GM19455 (cell line): ENCODE measurements around the gene USP48.
"Not testable (repeated sequence)": the region's sequence is repeated elsewhere in the genome, so short reads cannot be mapped to it uniquely, and the experiment has no call there.

Experiments
- ATAC-seq: cut with Tn5 transposase; IDR thresholded peaks from one replicate; pipeline ENCODE4 v1.9.1; 2021; ENCODE audit not compliant: unreplicated experiment

USP48 gene

DNA sequence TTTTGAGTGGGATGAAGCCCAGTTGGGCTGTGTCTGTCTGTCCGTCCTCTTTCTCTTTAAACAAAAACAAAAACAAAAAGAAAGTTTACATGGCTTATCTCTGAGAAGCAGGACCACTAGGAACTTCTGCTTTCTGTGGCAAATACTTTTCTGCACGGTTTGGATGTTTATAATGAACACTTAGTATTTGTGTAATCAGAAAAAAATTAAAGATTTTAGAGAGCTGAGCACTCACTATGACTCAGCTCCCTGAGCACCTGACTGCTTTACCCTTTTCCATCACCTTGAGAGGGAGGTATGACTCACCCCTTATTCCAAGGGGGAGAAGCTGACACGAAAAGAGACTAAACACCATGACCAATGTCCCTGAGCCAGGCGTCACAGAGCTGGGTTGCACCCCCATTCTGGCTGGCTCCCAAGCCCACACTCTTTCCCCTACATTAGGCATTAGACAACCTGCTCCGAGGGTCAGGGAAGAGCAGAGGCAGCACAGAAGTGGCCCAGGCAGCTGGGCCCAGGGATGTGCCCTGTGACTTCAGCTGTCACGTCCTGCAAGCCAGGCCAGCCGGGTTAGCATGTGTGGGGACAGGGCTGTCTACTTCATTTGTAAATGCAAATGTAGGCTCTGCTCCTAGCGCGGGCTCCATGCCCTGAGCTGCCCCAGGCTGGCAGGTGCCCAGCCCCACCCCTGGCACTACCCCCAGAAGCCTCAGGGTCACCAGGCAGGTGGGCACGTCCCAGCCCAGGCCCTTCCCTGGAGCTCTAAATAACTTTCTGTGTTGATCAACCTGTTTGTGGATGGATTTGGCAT is 144.2 kb downstream of the USP48 start:
- no peak for ATAC-seq

DNA sequence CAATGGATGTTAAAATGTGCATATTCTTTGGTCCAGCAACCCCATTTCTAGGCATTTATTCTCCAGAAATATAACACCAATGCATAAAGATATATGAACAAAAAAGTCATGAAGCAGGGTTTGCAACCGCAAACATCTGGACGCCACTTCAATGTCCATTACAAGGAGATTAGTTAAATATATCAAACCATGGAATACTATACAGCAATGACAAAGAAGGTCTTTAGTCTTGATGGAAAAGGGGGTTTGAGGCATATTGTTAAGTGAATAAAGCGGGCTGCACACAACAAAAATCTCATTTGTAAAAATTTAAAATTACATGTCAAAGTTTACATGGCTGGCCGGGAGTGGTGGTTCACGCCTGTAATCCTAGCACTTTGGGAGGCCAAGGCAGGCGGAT is 145.4 kb downstream of the USP48 start:
- no peak for ATAC-seq

DNA sequence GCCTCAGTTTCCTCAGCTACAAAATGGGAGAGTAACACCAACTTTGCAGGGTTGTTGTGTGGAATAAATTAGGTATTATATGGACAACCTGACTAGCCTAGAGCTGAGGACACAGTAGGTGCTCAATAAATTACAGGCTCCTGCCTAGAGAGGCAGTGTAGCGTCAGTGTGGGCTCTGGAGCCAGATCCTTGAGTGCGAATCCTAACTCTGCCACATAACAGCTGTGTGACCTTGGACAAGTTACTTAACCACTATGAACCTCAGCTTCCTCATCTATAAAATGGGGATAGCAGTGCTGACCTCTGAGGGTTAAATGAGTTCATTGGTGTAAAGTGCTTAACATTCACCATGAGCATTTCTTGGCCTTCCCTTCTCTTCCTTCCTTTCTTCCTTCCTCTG is 146.9 kb downstream of the USP48 start:
- no peak for ATAC-seq

DNA sequence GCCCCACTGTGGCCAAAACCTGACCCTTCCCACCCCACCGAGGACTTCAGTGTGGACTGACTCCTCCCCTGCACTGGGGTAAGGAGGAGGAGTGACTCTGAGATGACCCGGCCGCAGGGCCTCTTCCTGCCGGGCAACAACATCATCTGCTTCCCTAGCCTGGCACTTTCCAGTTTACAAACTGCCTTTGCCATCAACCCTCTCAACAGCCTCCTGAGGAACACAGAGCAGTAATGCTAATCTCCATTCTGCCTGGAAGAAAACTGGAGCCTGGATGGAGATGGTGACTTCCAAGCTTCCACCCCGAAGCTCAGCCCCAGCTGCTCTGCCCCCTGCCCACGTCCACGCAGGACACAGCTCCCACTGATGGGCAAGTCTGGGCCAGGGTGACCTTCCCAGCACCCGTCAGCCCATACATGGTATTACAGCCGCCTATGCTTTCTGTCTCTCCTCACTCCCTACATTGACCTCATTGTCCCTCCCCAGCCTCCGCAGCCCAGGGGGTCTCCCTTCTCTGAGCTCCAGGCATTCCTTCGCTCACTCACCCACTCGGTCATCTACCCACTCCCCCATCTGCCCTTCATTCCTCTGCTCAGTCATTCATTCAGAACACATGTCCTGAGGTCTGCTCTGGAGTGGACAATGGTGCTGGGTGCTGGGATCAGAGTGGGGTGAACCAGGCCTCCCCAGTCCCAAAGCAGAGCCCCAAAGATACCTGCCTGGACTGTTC is 148.0 kb downstream of the USP48 start:
- no peak for ATAC-seq

DNA sequence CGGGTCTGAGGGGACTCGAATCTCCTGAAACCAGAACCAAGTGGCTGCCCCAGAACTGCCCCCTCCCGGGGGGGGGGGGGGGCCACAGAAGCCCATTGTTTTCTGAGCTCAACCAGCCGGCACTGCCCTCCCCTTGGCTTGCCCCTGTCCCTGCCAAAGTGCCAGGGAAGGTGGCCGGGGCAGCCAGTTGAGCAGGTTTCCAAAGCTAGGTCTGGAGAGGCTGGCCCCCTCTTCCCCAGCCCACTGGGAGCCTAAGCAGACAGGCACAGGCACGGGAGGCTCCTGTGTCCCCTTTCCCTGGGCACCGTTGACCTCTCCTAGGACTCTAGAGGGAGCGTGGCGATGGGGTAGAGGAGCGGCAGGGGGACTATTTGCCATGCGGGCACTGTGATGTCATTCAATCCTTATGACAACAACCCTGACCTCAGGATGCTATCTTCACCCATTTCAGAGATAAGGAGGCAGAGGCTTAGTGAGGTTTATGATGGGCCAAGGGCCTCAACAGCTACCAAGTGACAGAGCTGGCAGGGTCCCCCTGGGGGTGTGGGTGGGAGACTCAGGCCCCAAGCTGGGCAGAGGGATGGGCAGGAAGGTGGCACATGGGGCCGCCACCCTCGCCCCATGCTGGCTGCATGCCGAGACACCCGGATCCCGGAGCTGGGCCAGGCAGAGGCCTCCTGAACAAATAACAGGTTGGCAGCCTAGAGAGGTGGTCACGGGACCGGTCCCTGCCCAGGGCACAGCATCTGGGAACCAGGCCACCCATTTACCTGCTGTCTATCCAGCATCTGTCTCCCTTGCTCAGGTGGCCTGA is 148.8 kb downstream of the USP48 start:
- no peak for ATAC-seq

DNA sequence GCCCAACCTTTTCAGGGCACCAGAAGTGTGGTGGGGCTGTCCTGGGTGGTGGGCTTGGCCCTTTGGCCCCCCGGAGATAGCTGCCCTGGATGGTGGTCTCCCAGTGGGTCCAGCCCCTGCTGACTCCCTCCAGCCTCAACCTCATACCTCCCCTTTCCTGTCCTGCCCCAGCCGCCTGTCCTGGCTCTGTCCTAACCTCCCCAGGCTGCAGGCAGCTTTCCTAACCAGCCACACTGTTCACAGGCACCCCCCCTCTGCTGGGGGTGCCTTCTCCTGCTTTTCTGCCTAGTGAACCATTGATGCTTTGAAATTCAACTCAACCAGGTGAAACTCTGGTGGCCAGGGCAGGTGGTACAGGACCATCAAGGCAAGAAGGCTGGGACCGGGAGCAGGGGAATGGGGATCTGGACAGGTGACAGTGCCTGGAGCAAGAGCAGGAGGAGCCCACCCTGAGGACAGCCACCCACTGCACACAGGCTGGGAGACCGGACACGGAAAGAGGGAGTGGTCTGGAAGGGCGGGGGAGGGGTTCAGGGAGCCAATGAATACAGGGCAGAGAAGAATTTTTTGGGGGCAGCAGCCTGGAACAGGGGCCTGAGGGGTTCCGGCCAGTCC is 149.7 kb downstream of the USP48 start:
- ATAC-seq, result no peak

DNA sequence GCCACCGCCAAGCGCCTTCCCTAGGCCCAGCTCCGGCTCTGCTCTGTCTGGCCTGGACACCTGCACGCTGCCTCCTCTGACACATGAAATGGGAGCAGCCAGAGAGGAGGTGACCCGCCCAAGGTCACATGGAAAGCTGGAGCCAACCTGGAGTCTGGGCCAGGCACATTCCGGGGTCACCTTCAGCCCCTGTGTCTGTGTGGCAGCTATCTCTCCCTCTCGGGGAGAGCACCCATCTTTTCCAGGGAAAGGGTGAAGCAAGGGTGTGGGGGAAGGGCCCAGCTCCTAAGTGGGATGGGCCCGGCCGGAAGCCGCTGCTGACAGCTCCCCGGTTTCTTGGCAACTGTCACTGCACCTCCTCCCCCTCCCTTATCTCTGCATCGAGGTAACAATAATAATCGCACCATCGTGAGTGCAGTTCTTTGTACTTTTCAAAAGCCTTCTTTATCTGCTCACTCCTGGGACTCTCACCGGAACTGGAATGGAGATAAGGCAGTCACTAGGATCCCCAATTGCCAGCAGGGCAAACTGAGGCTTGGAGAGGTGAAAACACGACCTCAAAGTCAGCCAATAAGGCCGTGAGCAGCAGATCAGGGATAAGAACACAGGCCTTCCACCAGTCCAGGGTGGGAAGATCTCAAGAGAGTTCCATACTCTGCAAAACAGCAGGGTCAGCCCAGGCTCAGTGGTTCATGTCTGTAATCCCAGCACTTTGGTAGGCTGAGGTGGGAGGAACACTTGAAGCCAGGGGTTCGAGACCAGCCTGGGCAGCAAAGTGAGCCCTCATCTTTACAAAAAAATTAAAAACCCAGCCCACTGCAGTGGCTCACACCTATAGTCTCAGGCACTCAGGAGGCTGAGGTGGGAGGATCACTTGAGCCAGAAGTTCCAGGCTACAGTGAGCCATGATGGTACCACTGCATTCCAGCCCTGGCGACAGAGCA is 150.7 kb downstream of the USP48 start:
- no peak for ATAC-seq

DNA sequence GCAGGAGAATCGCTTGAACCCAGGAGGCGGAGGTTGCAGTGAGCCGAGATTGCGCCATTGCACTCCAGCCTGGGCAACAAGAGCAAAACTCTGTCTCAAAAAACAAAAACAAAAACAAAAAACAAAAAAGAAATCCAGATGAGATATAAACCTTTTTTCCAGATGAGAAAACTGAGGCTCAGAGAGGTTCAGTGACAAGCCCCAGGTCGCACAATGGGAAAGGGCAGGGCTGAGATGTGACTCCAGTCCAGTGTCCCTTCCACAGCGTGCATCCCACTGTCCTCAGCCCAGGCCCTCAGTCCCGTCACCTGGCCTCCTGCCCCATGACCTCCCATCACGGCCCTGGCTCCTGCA is 151.4 kb downstream of the USP48 start:
- ATAC-seq, result not testable (repeated sequence)

DNA sequence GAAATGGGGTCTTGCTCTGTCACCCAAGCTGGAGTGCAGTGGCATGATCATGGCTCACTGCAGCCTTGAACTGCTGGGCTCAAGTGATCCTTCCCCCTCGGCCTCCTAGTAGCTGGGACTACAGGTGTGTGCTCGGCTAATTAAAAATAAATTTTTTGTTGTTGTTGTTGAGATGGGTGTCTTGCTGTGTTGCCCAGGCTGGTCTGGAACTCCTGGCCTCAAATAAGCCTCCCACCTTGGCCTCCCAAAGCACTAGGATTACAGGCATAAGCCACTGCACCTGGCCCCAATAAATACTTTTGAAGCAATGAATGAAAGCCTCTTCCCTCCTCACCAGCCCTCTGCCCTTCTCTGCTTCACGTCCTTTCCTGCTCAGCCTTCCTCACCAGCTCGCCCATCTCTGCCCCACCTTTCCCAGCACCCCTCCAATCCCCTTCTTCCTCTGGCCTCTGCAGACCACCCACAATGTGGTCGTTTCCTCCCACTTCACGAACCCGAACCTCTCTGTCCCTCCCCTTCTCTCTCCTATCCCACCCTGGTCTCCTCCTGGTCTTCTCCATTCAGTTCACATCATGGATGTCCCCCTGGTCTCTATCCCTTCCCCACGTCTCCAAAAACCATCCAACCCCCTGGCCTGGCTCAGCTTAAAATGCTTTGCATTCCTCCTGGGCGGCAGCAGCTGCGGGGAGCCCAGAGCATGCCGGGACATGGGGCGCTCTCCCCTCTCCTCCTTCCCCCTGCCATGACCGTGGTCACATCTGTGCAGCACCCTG is 152.2 kb downstream of the USP48 start:
- ATAC-seq, result no peak

DNA sequence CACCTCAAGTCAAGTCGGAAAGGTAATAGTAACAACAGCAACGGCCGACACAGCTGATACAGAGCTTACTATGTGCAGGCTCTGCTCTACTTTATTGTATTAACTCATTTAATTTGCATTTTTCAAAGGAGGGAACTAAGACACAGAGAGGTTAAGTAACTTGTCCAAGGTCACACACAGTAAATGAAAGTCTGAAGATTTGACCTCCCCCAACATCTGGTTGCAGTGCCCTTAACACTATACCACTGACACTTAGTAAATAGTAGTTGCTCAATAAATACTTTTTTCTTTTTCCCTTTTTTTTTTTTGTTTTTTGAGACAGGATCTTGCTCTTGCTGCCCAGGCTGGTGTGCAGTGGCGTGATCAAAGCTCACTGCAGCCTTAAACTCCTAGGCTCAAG is 153.0 kb downstream of the USP48 start:
- no peak for ATAC-seq

DNA sequence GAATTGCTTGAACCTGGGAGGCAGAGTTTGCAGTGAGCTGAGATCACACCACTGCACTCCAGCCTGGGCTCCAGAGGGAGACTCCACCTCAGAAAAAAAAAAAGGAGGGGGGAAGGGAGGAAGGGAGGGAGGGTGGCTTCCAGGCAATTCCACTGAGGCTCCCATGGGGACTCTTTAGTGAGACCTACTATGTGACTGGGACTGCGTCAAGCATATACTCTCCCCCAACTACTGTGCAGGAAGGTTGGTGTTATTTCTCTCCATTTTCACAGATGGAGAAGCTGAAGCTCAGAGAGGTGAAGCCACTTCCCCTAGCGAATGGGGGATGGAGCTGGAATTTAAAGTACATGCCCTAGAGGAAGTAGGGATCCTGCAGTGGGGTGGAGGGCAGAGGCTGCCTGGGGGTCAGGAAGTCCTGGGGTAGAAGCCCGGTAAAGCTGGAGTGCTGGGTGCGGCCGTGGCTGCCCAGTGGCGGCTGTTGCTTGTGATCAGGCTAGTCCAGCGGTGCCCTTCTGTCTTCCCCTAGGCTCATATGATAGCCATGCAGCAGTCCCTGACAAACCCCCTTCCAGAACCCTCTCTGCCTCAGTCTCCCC is 154.1 kb downstream of the USP48 start:
- no peak for ATAC-seq
